HepG2 (cell line): ENCODE results near the gene KDM5B. TPM values are rescaled to one million over a fixed set of nuclear protein-coding genes. Genes with fewer than 3 reads are reported as not detected.

Experiments
- ASH2L ChIP-seq: fragments of 300-600, 200-600 bp; sonication (generic); IDR thresholded peaks from 2 replicates; pipeline ENCODE4 v1.7.0; 2017; ENCODE audit warnings: low read depth, mild to moderate bottlenecking, moderate library complexity, mixed read lengths, low read length; ENCODE audit not compliant: insufficient read length
- ATF7 ChIP-seq, 2 experiments: fragments of 450-650 bp in 1 of 2; sonication (generic) in 1 of 2; formaldehyde crosslinking in 1 of 2; IDR thresholded peaks; 2 replicates each; pipeline versions ENCODE4 v1.4.0 to v1.6.1; 2016 to 2020; ENCODE audit warnings: antibody characterized with exemption in 1 of 2, mild to moderate bottlenecking in 1 of 2, missing genetic modification reagents in 1 of 2
- CBFB ChIP-seq: sonication (generic); formaldehyde crosslinking; IDR thresholded peaks from 2 replicates; pipeline ENCODE4 v1.4.0; 2020; ENCODE audit warnings: missing genetic modification reagents
- DZIP1 ChIP-seq: sonication (generic); formaldehyde crosslinking; IDR thresholded peaks from 2 replicates; pipeline ENCODE4 v1.5.0; 2020; ENCODE audit warnings: mild to moderate bottlenecking, missing genetic modification reagents
- MIXL1 ChIP-seq: IDR thresholded peaks from 2 replicates; pipeline ENCODE4 v1.6.1; 2016
- RXRB ChIP-seq: IDR thresholded peaks from 2 replicates; pipeline ENCODE4 v1.6.1; 2016; ENCODE audit warnings: borderline replicate concordance, missing genetic modification reagents, missing compliant biosample characterization
- TBX2 ChIP-seq: sonication (generic); formaldehyde crosslinking; IDR thresholded peaks from 2 replicates; pipeline ENCODE4 v1.5.0; 2020; ENCODE audit warnings: missing genetic modification reagents, mild to moderate bottlenecking, borderline replicate concordance
- ZBTB8A ChIP-seq: sonication (generic); formaldehyde crosslinking; IDR thresholded peaks from 2 replicates; pipeline ENCODE4 v1.4.0; 2020; ENCODE audit warnings: mild to moderate bottlenecking, low read depth, missing genetic modification reagents, borderline replicate concordance
- ZNF20 ChIP-seq: sonication (generic); formaldehyde crosslinking; IDR thresholded peaks from 2 replicates; pipeline ENCODE4 v1.4.0; 2020; ENCODE audit warnings: mild to moderate bottlenecking, moderate library complexity, missing genetic modification reagents
- ZNF367 ChIP-seq: sonication (generic); formaldehyde crosslinking; IDR thresholded peaks from 2 replicates; pipeline ENCODE4 v1.4.0; 2020; ENCODE audit warnings: missing genetic modification reagents, borderline replicate concordance
- ZNF510 ChIP-seq: sonication (generic); formaldehyde crosslinking; IDR thresholded peaks from 2 replicates; pipeline ENCODE4 v1.4.0; 2020; ENCODE audit warnings: low read depth, mild to moderate bottlenecking, missing genetic modification reagents
- ZNF543 ChIP-seq: sonication (generic); formaldehyde crosslinking; IDR thresholded peaks from 2 replicates; pipeline ENCODE4 v1.4.0; 2020; ENCODE audit warnings: mild to moderate bottlenecking, missing genetic modification reagents
- ZNF704 ChIP-seq: sonication (generic); formaldehyde crosslinking; IDR thresholded peaks from 2 replicates; pipeline ENCODE4 v1.8.1; 2023; ENCODE audit warnings: mild to moderate bottlenecking, inconsistent platforms, moderate library complexity, missing genetic modification reagents, borderline replicate concordance
- polyA plus RNA-seq, 8 experiments: library from polyadenylated mRNA; depleted of rRNA in 3 of 8; stranded (reverse) in 7 of 8; unstranded in 1 of 8; fragments of >200 nt; fragmentation: Illumina TruSeq in 4 of 8; extraction: Trizol in 4 of 8; gene quantifications; 2 replicates each; pipeline versions ENCODE4 v1.2.1 to v1.2.3, GENCODE V29; 2011 to 2016; ENCODE audit warnings: low read depth in 4 of 8, missing spikeins in 1 of 8, mixed read lengths in 1 of 8; ENCODE audit not compliant: insufficient read depth in 1 of 8
- total RNA-seq, 5 experiments: library from RNA; depleted of rRNA; stranded (reverse); fragments of >200 nt; fragmentation: Illumina TruSeq; extraction: Trizol; gene quantifications; 2 replicates each; pipeline ENCODE4 v1.2.3, GENCODE V29; 2016; ENCODE audit warnings: low read depth in 1 of 5
- TF ChIP-seq, protein P1 (sequence below): sonication (generic); formaldehyde crosslinking; IDR thresholded peaks from 2 replicates; pipeline ENCODE4 v1.9.0; 2021; ENCODE audit warnings: mild to moderate bottlenecking, missing genetic modification reagents
- TF ChIP-seq, protein P2 (sequence below): sonication (generic); formaldehyde crosslinking; IDR thresholded peaks from 2 replicates; pipeline ENCODE4 v1.5.0; 2020; ENCODE audit warnings: missing genetic modification reagents, mild to moderate bottlenecking, borderline replicate concordance

KDM5B gene
- total and polyA plus RNA-seq, 2 of the 13 experiments (the other 11 are each of a cell fraction or from before 2014, with no cell fraction given) = 34.2 to 35.4 TPM

- TF ChIP-seq DZIP1 (CRISPR knock-in tag) = no peak
- TF ChIP-seq TBX2 (CRISPR knock-in tag) = peak; percentile 59; the same call in 1 of the 2 replicates
- TF ChIP-seq, protein P1, sequence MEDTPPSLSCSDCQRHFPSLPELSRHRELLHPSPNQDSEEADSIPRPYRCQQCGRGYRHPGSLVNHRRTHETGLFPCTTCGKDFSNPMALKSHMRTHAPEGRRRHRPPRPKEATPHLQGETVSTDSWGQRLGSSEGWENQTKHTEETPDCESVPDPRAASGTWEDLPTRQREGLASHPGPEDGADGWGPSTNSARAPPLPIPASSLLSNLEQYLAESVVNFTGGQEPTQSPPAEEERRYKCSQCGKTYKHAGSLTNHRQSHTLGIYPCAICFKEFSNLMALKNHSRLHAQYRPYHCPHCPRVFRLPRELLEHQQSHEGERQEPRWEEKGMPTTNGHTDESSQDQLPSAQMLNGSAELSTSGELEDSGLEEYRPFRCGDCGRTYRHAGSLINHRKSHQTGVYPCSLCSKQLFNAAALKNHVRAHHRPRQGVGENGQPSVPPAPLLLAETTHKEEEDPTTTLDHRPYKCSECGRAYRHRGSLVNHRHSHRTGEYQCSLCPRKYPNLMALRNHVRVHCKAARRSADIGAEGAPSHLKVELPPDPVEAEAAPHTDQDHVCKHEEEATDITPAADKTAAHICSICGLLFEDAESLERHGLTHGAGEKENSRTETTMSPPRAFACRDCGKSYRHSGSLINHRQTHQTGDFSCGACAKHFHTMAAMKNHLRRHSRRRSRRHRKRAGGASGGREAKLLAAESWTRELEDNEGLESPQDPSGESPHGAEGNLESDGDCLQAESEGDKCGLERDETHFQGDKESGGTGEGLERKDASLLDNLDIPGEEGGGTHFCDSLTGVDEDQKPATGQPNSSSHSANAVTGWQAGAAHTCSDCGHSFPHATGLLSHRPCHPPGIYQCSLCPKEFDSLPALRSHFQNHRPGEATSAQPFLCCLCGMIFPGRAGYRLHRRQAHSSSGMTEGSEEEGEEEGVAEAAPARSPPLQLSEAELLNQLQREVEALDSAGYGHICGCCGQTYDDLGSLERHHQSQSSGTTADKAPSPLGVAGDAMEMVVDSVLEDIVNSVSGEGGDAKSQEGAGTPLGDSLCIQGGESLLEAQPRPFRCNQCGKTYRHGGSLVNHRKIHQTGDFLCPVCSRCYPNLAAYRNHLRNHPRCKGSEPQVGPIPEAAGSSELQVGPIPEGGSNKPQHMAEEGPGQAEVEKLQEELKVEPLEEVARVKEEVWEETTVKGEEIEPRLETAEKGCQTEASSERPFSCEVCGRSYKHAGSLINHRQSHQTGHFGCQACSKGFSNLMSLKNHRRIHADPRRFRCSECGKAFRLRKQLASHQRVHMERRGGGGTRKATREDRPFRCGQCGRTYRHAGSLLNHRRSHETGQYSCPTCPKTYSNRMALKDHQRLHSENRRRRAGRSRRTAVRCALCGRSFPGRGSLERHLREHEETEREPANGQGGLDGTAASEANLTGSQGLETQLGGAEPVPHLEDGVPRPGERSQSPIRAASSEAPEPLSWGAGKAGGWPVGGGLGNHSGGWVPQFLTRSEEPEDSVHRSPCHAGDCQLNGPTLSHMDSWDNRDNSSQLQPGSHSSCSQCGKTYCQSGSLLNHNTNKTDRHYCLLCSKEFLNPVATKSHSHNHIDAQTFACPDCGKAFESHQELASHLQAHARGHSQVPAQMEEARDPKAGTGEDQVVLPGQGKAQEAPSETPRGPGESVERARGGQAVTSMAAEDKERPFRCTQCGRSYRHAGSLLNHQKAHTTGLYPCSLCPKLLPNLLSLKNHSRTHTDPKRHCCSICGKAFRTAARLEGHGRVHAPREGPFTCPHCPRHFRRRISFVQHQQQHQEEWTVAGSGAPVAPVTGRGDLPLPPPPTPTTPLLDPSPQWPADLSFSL (CRISPR knock-in tag) = no peak
- no peak for TF ChIP-seq ATF7 (IDR thresholded peaks at IDR 0.05)
- no peak for TF ChIP-seq ATF7 (CRISPR knock-in tag; IDR thresholded peaks at IDR 0.05)
- peak; percentile 63; the same call in 1 of the 2 replicates for TF ChIP-seq CBFB (CRISPR knock-in tag)
- TF ChIP-seq ZNF543 (CRISPR knock-in tag) = no peak
- TF ChIP-seq ZNF20 (CRISPR knock-in tag) = no peak
- peak; percentile 74 for TF ChIP-seq ASH2L
- TF ChIP-seq RXRB (CRISPR knock-in tag) = peak; percentile 56; the same call in 1 of the 2 replicates
- TF ChIP-seq ZNF510 (CRISPR knock-in tag) = no peak
- TF ChIP-seq ZNF367 (CRISPR knock-in tag) = peak; percentile 100
- TF ChIP-seq, protein P2, sequence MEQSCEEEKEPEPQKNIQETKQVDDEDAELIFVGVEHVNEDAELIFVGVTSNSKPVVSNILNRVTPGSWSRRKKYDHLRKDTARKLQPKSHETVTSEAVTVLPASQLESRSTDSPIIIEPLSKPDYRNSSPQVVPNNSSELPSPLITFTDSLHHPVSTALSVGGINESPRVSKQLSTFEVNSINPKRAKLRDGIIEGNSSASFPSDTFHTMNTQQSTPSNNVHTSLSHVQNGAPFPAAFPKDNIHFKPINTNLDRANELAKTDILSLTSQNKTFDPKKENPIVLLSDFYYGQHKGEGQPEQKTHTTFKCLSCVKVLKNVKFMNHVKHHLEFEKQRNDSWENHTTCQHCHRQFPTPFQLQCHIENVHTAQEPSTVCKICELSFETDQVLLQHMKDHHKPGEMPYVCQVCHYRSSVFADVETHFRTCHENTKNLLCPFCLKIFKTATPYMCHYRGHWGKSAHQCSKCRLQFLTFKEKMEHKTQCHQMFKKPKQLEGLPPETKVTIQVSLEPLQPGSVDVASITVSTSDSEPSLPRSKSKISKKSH (CRISPR knock-in tag) = no peak
- no peak for TF ChIP-seq ZBTB8A (CRISPR knock-in tag)
- no peak for TF ChIP-seq ZNF704 (CRISPR knock-in tag)
- TF ChIP-seq MIXL1 (CRISPR knock-in tag) = no peak
Measured at GRCh38 chr1:202810615-202811295, 2.5 kb upstream of the KDM5B start, which contains the start of gene PCAT6 (continued).
